K562 (cell line): ENCODE measurements around the gene FDPS. TPM values are rescaled to one million over a fixed set of nuclear protein-coding genes. Genes with fewer than 3 reads are reported as not detected.

Experiments used
- ATAC-seq: fragments of 200-7000 bp; cut with Tn5 transposase; 3 replicates; pipeline ENCODE4 v1.9.1; 2020; ENCODE audit warnings: moderate library complexity
- BruUV-seq: library from RNA; stranded (reverse); fragments of 400-500 nt; replicated peaks from 2 replicates; lab custom pipeline; 2021; lab: Mats Ljungman, UMichigan
- CTCF ChIA-PET: fragments of 300-600 bp; formaldehyde crosslinking; extraction: SDS; loops from one replicate; lab custom pipeline; 2021; ENCODE audit warnings: low intra/inter-chr PET ratio; lab: Yijun Ruan, JAX
- POLR2A ChIA-PET: fragments of 300-600, 350-650 bp; sonication (Branson Sonifier 250); formaldehyde crosslinking; extraction: SDS; loops from one replicate; lab custom pipeline; 2021; ENCODE audit warnings: antibody characterized with exemption, inconsistent platforms; lab: Yijun Ruan, JAX
- DNase-seq, 4 experiments: peaks; one replicate each; pipeline versions ENCODE4 v3.0.0 to v3.0.0-alpha.2; 2011 to 2018; ENCODE audit warnings: low spot score in 3 of 4, mixed read lengths in 3 of 4; ENCODE audit errors: extremely low read depth in 1 of 4
- FAIRE-seq: peaks from 2 replicates; lab custom pipeline; 2011; peaks lifted over from hg19 to GRCh38; lab: Jason Lieb, UNC
- H2AFZ ChIP-seq: 2 replicates; pipeline ENCODE4 v1.6.0; 2011; ENCODE audit warnings: low read depth, low read length, control low read depth, inconsistent platforms
- H3K27ac ChIP-seq: fragments of 200-600 bp; 3 replicates; pipeline ENCODE4 v1.8.0; 2011; ENCODE audit warnings: low read depth, mild to moderate bottlenecking, control low read depth, inconsistent platforms, low read length, moderate library complexity, mixed read lengths; ENCODE audit errors: extremely low read depth
- H3K27me3 ChIP-seq, 2 experiments: fragments of 300-600 bp in 1 of 2; 2 replicates in 1 of 2; 3 replicates in 1 of 2; pipeline versions ENCODE4 v1.6.0 to v1.8.0; 2011; ENCODE audit warnings: inconsistent platforms in 2 of 2, low read length in 2 of 2, mild to moderate bottlenecking in 1 of 2, mixed read lengths in 1 of 2, moderate library complexity in 1 of 2; ENCODE audit not compliant: control insufficient read depth in 2 of 2, insufficient read depth in 2 of 2
- H3K36me3 ChIP-seq: fragments of 300-600 bp; 3 replicates; pipeline ENCODE4 v1.8.0; 2011; ENCODE audit warnings: mild to moderate bottlenecking, low read length, inconsistent platforms; ENCODE audit not compliant: control insufficient read depth, insufficient read depth
- H3K4me1 ChIP-seq, 2 experiments: fragments of 200-600 bp in 1 of 2; replicated peaks in 1 of 2; 2 replicates in 1 of 2; 3 replicates in 1 of 2; pipeline versions ENCODE4 v1.5.1 to v1.8.0; 2011; ENCODE audit warnings: inconsistent platforms in 2 of 2, low read length in 2 of 2, mild to moderate bottlenecking in 1 of 2, mixed read lengths in 1 of 2, moderate library complexity in 1 of 2; ENCODE audit not compliant: control insufficient read depth in 2 of 2, insufficient read depth in 2 of 2
- H3K4me2 ChIP-seq: 2 replicates; pipeline ENCODE4 v1.6.1; 2011; ENCODE audit warnings: low read length, control low read depth, inconsistent platforms, mixed read lengths; ENCODE audit not compliant: insufficient read depth
- H3K4me3 ChIP-seq: fragments of 200-600 bp; sonication (generic), shearing (Covaris generic); 2 replicates; pipeline ENCODE4 v1.5.1; 2016; ENCODE audit warnings: control low read depth, inconsistent platforms
- H3K79me2 ChIP-seq: fragments of 200-600 bp; 3 replicates; pipeline ENCODE4 v1.8.0; 2011; ENCODE audit warnings: low read length, inconsistent platforms; ENCODE audit not compliant: control insufficient read depth, insufficient read depth
- H3K9ac ChIP-seq, 2 experiments: 2 replicates each; pipeline versions ENCODE4 v1.6.0 to v1.6.1; 2011; ENCODE audit warnings: low read depth in 2 of 2, low read length in 2 of 2, control low read depth in 1 of 2, inconsistent platforms in 1 of 2, mild to moderate bottlenecking in 1 of 2, mixed read lengths in 1 of 2; ENCODE audit not compliant: insufficient read depth in 1 of 2
- H3K9me1 ChIP-seq: one replicate; pipeline ENCODE4 v1.6.0; 2011; ENCODE audit warnings: inconsistent platforms, mild to moderate bottlenecking, low read length, moderate library complexity; ENCODE audit not compliant: control insufficient read depth, insufficient read depth
- H3K9me3 ChIP-seq: replicated peaks from 2 replicates; pipeline ENCODE4 v1.5.1; 2011; ENCODE audit warnings: low read depth, low read length, inconsistent platforms; ENCODE audit not compliant: control insufficient read depth, insufficient read depth
- H4K20me1 ChIP-seq: replicated peaks from 2 replicates; pipeline ENCODE4 v1.6.1; 2011; ENCODE audit warnings: low read length, inconsistent platforms, mixed read lengths; ENCODE audit not compliant: control insufficient read depth, insufficient read depth
- HMG20A ChIP-seq: fragments of 450-650 bp; formaldehyde crosslinking; conservative IDR thresholded peaks from 2 replicates; pipeline ENCODE4 v1.4.0; 2020; ENCODE audit warnings: mild to moderate bottlenecking, mixed read lengths
- NCOA1 ChIP-seq: fragments of 450-650 bp; IDR thresholded peaks from 2 replicates; pipeline ENCODE4 v1.6.1; 2016; ENCODE audit warnings: low read depth
- REST ChIP-seq, 2 experiments: fragments of 450-650 bp; formaldehyde crosslinking in 1 of 2; IDR thresholded peaks; 2 replicates each; pipeline versions ENCODE4 v1.4.0 to v1.6.1; 2014 to 2020; ENCODE audit warnings: mild to moderate bottlenecking in 2 of 2, borderline replicate concordance in 1 of 2, low read depth in 1 of 2
- TEAD4 ChIP-seq, 2 experiments: sonication (generic) in 1 of 2; formaldehyde crosslinking in 1 of 2; IDR thresholded peaks; 2 replicates each; pipeline versions ENCODE4 v1.6.1 to v1.8.0; 2012 to 2022; ENCODE audit warnings: borderline replicate concordance in 1 of 2, inconsistent platforms in 1 of 2, low read length in 1 of 2, mild to moderate bottlenecking in 1 of 2, missing genetic modification reagents in 1 of 2
- WGBS: fragments of 100-300 bp; shearing (Covaris generic); methylation state at CpG from one replicate; pipeline ENCODE4 v1.1.6; 2016; ENCODE audit warnings: low coverage, mixed read lengths; ENCODE audit not compliant: insufficient coverage; ENCODE audit errors: missing lambda C conversion rate; 5-methylcytosine and 5-hydroxymethylcytosine counted together
- in situ Hi-C: fragments of 300-500 bp; cut with MboI; formaldehyde crosslinking; loops from 4 replicates; pipeline ENCODE4 v1.15.0; 2018; ENCODE audit warnings: inconsistent platforms, mixed read lengths
- intact Hi-C: fragments of 100-400 bp; cut with micrococcal nuclease; formaldehyde crosslinking; loops from 2 replicates; pipeline ENCODE4 v1.14.2; 2022
- polyA plus RNA-seq, 8 experiments: library from polyadenylated mRNA; depleted of rRNA in 4 of 8; stranded (reverse) in 5 of 8; unstranded in 3 of 8; fragments of >200 nt; fragmentation: Nextera tagmentation in 2 of 8; fragmentation: Illumina TruSeq in 1 of 8; extraction: Ambion mirVana in 2 of 8; extraction: Trizol in 1 of 8; gene quantifications; 2 replicates each; pipeline versions ENCODE4 v1.2.1 to v1.2.3, GENCODE V29; 2011 to 2014; ENCODE audit warnings: inconsistent platforms in 1 of 8, missing spikeins in 1 of 8
- total RNA-seq, 7 experiments: library from RNA; depleted of rRNA in 6 of 7; stranded (reverse); fragments of >200 nt in 6 of 7; fragmentation: Illumina TruSeq in 2 of 7; extraction: Trizol in 2 of 7; gene quantifications; 2 replicates each; pipeline versions ENCODE4 v1.2.1 to v1.2.3, GENCODE V29; 2011 to 2021; ENCODE audit warnings: low replicate concordance in 1 of 7
- TF ChIP-seq, protein P1 (sequence below): sonication (generic); formaldehyde crosslinking; IDR thresholded peaks from 2 replicates; pipeline ENCODE4 v1.8.0; 2022; ENCODE audit warnings: mild to moderate bottlenecking, low read depth, missing genetic modification reagents

Gene FDPS
- total and polyA plus RNA-seq, 9 of the 15 experiments (the other 6 are each of a cell fraction or from before 2014, with no cell fraction given): 247 to 884 (median 360) TPM

DNA sequence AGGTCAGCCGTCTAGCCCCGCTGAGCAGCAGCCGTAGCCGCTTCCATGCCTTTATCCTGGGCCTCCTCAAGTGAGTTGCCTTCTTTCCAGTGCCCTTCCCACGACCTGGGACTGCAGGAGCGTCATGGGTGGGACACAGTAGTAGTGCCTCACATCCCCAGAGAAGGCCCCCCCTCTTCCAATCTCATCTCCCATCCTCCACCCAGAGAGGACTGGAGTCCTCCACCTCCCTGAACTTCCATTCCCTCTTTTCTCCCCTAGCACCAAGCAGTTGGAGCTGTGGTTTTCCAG, 16.9 kb downstream of the FDPS start:
- Histone ChIP-seq H3K4me3 (peak overlapping the region; percentile 60), H3K79me2 (peaks cover 19% of the 10 kb centered on the region), H3K9ac (peak overlapping the region; percentile 65 to 95), H2AFZ (no peak overlapping the region)
- no TSS peak for BruUV-seq
- POLR2A ChIA-PET: interaction anchor here (1.1 to 1.6 kb wide), 2 partner anchors 10 to 17 kb away, joined by 3 to 4 read pairs; no protein-coding TSS in a partner anchor
- FAIRE-seq: no peak
- CTCF ChIA-PET: interaction anchor here (1.8 to 5.0 kb wide), 2 partner anchors 74 to 79 kb away, joined by 7 to 38 read pairs; no protein-coding TSS in a partner anchor
- TF ChIP-seq, protein P1, sequence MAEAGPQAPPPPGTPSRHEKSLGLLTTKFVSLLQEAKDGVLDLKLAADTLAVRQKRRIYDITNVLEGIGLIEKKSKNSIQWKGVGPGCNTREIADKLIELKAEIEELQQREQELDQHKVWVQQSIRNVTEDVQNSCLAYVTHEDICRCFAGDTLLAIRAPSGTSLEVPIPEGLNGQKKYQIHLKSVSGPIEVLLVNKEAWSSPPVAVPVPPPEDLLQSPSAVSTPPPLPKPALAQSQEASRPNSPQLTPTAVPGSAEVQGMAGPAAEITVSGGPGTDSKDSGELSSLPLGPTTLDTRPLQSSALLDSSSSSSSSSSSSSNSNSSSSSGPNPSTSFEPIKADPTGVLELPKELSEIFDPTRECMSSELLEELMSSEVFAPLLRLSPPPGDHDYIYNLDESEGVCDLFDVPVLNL: 0 out of 2 replicates have a peak, but pooled peaks have one; percentile 3
- no peak for TF ChIP-seq TEAD4 (IDR thresholded peaks at IDR 0.05; ENCODE audit: low read length)
- 0 out of 2 replicates have a peak, but pooled peaks have one; percentile 41 for TF ChIP-seq TEAD4 (CRISPR knock-in tag; IDR thresholded peaks at IDR 0.05; ENCODE audit: borderline replicate concordance)
- no peak for TF ChIP-seq REST (IDR thresholded peaks at IDR 0.05; ENCODE audit: borderline replicate concordance)
- TF ChIP-seq REST (CRISPR knock-in tag; IDR thresholded peaks at IDR 0.05; ENCODE audit: low read depth): no peak
- TF ChIP-seq HMG20A: no peak
- no peak for TF ChIP-seq NCOA1
- TF ChIP-seq, all 486 proteins: peak for 2
- H3K4me1 ChIP-seq: peaks cover 15 to 62% of the 10 kb centered on the region in 2 experiments; a peak in 4 of 5 replicates
- H3K36me3 ChIP-seq: peaks cover 42% of the 10 kb centered on the region; the same call in 2 of the 3 replicates
- in situ Hi-C loops (no loop called here), intact Hi-C loops (loop anchor here (10.0 kb wide), 1 partner anchor 269 kb away; no protein-coding TSS in a partner anchor)
- no peaks in the 10 kb centered on the region for H3K9me3 ChIP-seq
- ATAC-seq (no peak), DNase-seq (no peak)
- peak overlapping the region; percentile 93 for H3K4me2 ChIP-seq
- WGBS: 51% methylated on average over 6 of the region's 6 CpGs
- peaks cover 4% of the 10 kb centered on the region for H3K9me1 ChIP-seq
- H3K27me3 ChIP-seq: no peaks in the 10 kb centered on the region
- peaks cover 5% of the 10 kb centered on the region; the same call in 1 of the 2 replicates for H4K20me1 ChIP-seq
- H3K27ac ChIP-seq: no peak overlapping the region
